Measurements from ENCODE around the gene STOML2.

DNA sequence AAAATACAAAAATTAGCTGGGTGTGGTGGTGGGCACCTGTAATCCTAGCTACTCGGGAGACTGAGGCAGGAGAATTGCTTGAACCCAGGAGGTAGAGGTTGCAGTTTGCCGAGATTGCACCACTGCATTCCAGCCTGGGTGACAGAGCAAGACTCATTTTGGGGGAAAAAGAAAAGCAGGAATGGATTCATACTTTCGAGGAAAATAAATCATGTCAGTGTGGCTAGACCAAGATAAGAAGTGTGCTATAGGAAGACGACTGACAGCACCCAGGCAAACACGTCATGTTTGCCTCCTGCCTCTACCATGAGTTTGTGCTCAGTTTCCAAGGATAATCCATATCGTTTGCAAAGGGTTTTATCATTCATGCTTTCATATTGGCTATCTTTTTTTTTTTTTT lies 32.0 kb upstream of the STOML2 start:
- TF ChIP-seq, protein P1, sequence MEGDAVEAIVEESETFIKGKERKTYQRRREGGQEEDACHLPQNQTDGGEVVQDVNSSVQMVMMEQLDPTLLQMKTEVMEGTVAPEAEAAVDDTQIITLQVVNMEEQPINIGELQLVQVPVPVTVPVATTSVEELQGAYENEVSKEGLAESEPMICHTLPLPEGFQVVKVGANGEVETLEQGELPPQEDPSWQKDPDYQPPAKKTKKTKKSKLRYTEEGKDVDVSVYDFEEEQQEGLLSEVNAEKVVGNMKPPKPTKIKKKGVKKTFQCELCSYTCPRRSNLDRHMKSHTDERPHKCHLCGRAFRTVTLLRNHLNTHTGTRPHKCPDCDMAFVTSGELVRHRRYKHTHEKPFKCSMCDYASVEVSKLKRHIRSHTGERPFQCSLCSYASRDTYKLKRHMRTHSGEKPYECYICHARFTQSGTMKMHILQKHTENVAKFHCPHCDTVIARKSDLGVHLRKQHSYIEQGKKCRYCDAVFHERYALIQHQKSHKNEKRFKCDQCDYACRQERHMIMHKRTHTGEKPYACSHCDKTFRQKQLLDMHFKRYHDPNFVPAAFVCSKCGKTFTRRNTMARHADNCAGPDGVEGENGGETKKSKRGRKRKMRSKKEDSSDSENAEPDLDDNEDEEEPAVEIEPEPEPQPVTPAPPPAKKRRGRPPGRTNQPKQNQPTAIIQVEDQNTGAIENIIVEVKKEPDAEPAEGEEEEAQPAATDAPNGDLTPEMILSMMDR (IDR thresholded peaks at IDR 0.05) = no peak
- no peak for TF ChIP-seq EZH2 (IDR thresholded peaks at IDR 0.05; ENCODE audit: borderline replicate concordance, insufficient read depth, low read depth, low read length, poor library complexity, severe bottlenecking)
